Measurements from ENCODE around the gene COL13A1.

Gene COL13A1

GRCh38 chr10:69768386-69768785 is 33.3 kb upstream of the COL13A1 start:
- Histone ChIP-seq H3K9me3 (ENCODE audit: insufficient read depth, low read depth, low read length) (no peaks in the 10 kb centered on the region), H3K36me3 (ENCODE audit: insufficient read depth, low read depth, low read length) (no peaks in the 10 kb centered on the region), H3K27ac (ENCODE audit: low read length) (no peak overlapping the region), H3K9ac (ENCODE audit: low read depth, low read length) (no peak overlapping the region), H3K4me1 (ENCODE audit: insufficient read depth, low read length) (0 out of 2 replicates have a peak, but pooled peaks cover 4% of the 10 kb centered on the region), H3K27me3 (ENCODE audit: insufficient read depth, low read length) (no peaks in the 10 kb centered on the region), H3K4me3 (ENCODE audit: low read length) (no peak overlapping the region)

- Histone ChIP-seq H3K36me3 (ENCODE audit: insufficient read depth, low read depth, low read length) (no peaks in the 10 kb centered on the region), H3K4me3 (ENCODE audit: low read length) (no peak overlapping the region), H3K27ac (ENCODE audit: low read length) (no peak overlapping the region), H3K9ac (ENCODE audit: low read depth, low read length) (no peak overlapping the region), H3K27me3 (ENCODE audit: insufficient read depth, low read length) (no peaks in the 10 kb centered on the region), H3K4me1 (ENCODE audit: insufficient read depth, low read length) (0 out of 2 replicates have a peak, but pooled peaks cover 4% of the 10 kb centered on the region), H3K9me3 (ENCODE audit: insufficient read depth, low read depth, low read length) (no peaks in the 10 kb centered on the region)
These were observed 32.2 kb upstream of the COL13A1 start for GRCh38 chr10:69769395-69769992.

- Histone ChIP-seq H3K36me3 (ENCODE audit: insufficient read depth, low read depth, low read length) (no peaks in the 10 kb centered on the region), H3K4me3 (ENCODE audit: low read length) (no peak overlapping the region), H3K4me1 (ENCODE audit: insufficient read depth, low read length) (0 out of 2 replicates have a peak, but pooled peaks cover 4% of the 10 kb centered on the region), H3K27ac (ENCODE audit: low read length) (no peak overlapping the region), H3K9ac (ENCODE audit: low read depth, low read length) (no peak overlapping the region), H3K9me3 (ENCODE audit: insufficient read depth, low read depth, low read length) (no peaks in the 10 kb centered on the region), H3K27me3 (ENCODE audit: insufficient read depth, low read length) (no peaks in the 10 kb centered on the region)
These were observed 28.6 kb upstream of the COL13A1 start for GRCh38 chr10:69772933-69773704.

- Histone ChIP-seq H3K4me1 (ENCODE audit: insufficient read depth, low read length) (0 out of 2 replicates have a peak, but pooled peaks cover 3% of the 10 kb centered on the region), H3K9ac (ENCODE audit: low read depth, low read length) (no peak overlapping the region), H3K9me3 (ENCODE audit: insufficient read depth, low read depth, low read length) (no peaks in the 10 kb centered on the region), H3K27me3 (ENCODE audit: insufficient read depth, low read length) (no peaks in the 10 kb centered on the region), H3K36me3 (ENCODE audit: insufficient read depth, low read depth, low read length) (no peaks in the 10 kb centered on the region), H3K4me3 (ENCODE audit: low read length) (no peak overlapping the region), H3K27ac (ENCODE audit: low read length) (no peak overlapping the region)
These were observed 27.1 kb upstream of the COL13A1 start for GRCh38 chr10:69774596-69774995.

- H3K4me3 ChIP-seq (ENCODE audit: low read length): no peak overlapping the region
- no peaks in the 10 kb centered on the region for H3K36me3 ChIP-seq (ENCODE audit: insufficient read depth, low read depth, low read length)
- no peaks in the 10 kb centered on the region for H3K4me1 ChIP-seq (ENCODE audit: insufficient read depth, low read length)
- H3K27me3 ChIP-seq (ENCODE audit: insufficient read depth, low read length): peaks cover 25% of the 10 kb centered on the region
- H3K9ac ChIP-seq (ENCODE audit: low read depth, low read length): no peak overlapping the region
- H3K9me3 ChIP-seq (ENCODE audit: insufficient read depth, low read depth, low read length): no peaks in the 10 kb centered on the region
- no peak overlapping the region for H3K27ac ChIP-seq (ENCODE audit: low read length)
These were observed 21.6 kb upstream of the COL13A1 start for GRCh38 chr10:69780077-69780476.

- Histone ChIP-seq H3K36me3 (ENCODE audit: insufficient read depth, low read depth, low read length) (no peaks in the 10 kb centered on the region), H3K27me3 (ENCODE audit: insufficient read depth, low read length) (peaks cover 25% of the 10 kb centered on the region), H3K4me3 (ENCODE audit: low read length) (no peak overlapping the region), H3K4me1 (ENCODE audit: insufficient read depth, low read length) (no peaks in the 10 kb centered on the region), H3K27ac (ENCODE audit: low read length) (no peak overlapping the region), H3K9ac (ENCODE audit: low read depth, low read length) (no peak overlapping the region), H3K9me3 (ENCODE audit: insufficient read depth, low read depth, low read length) (no peaks in the 10 kb centered on the region)
These were observed 20.1 kb upstream of the COL13A1 start for GRCh38 chr10:69781576-69781975.

GRCh38 chr10:69783515-69783914 is 18.2 kb upstream of the COL13A1 start:
- H3K9me3 ChIP-seq (ENCODE audit: insufficient read depth, low read depth, low read length): no peaks in the 10 kb centered on the region
- no peaks in the 10 kb centered on the region for H3K36me3 ChIP-seq (ENCODE audit: insufficient read depth, low read depth, low read length)
- no peak overlapping the region for H3K27ac ChIP-seq (ENCODE audit: low read length)
- H3K27me3 ChIP-seq (ENCODE audit: insufficient read depth, low read length): peaks cover 25% of the 10 kb centered on the region
- H3K4me3 ChIP-seq (ENCODE audit: low read length): no peak overlapping the region
- H3K9ac ChIP-seq (ENCODE audit: low read depth, low read length): no peak overlapping the region
- no peaks in the 10 kb centered on the region for H3K4me1 ChIP-seq (ENCODE audit: insufficient read depth, low read length)

GRCh38 chr10:69786791-69787190 is 14.9 kb upstream of the COL13A1 start:
- Histone ChIP-seq H3K36me3 (ENCODE audit: insufficient read depth, low read depth, low read length) (no peaks in the 10 kb centered on the region), H3K9me3 (ENCODE audit: insufficient read depth, low read depth, low read length) (no peaks in the 10 kb centered on the region), H3K4me3 (ENCODE audit: low read length) (no peak overlapping the region), H3K27ac (ENCODE audit: low read length) (no peak overlapping the region), H3K4me1 (ENCODE audit: insufficient read depth, low read length) (no peaks in the 10 kb centered on the region), H3K9ac (ENCODE audit: low read depth, low read length) (no peak overlapping the region), H3K27me3 (ENCODE audit: insufficient read depth, low read length) (peaks cover 10% of the 10 kb centered on the region)

GRCh38 chr10:69787681-69788080 is 14.0 kb upstream of the COL13A1 start:
- Histone ChIP-seq H3K4me3 (ENCODE audit: low read length) (no peak overlapping the region), H3K4me1 (ENCODE audit: insufficient read depth, low read length) (no peaks in the 10 kb centered on the region), H3K9ac (ENCODE audit: low read depth, low read length) (no peak overlapping the region), H3K9me3 (ENCODE audit: insufficient read depth, low read depth, low read length) (no peaks in the 10 kb centered on the region), H3K36me3 (ENCODE audit: insufficient read depth, low read depth, low read length) (no peaks in the 10 kb centered on the region), H3K27me3 (ENCODE audit: insufficient read depth, low read length) (peaks cover 1% of the 10 kb centered on the region), H3K27ac (ENCODE audit: low read length) (no peak overlapping the region)

- Histone ChIP-seq H3K4me1 (ENCODE audit: insufficient read depth, low read length) (no peaks in the 10 kb centered on the region), H3K9ac (ENCODE audit: low read depth, low read length) (no peak overlapping the region), H3K36me3 (ENCODE audit: insufficient read depth, low read depth, low read length) (no peaks in the 10 kb centered on the region), H3K27me3 (ENCODE audit: insufficient read depth, low read length) (no peaks in the 10 kb centered on the region; the same call in 1 of the 2 replicates), H3K9me3 (ENCODE audit: insufficient read depth, low read depth, low read length) (no peaks in the 10 kb centered on the region), H3K4me3 (ENCODE audit: low read length) (no peak overlapping the region), H3K27ac (ENCODE audit: low read length) (no peak overlapping the region)
These were observed 12.5 kb upstream of the COL13A1 start for GRCh38 chr10:69789164-69789576.

GRCh38 chr10:69791812-69792211 is 9.9 kb upstream of the COL13A1 start:
- no peaks in the 10 kb centered on the region for H3K36me3 ChIP-seq (ENCODE audit: insufficient read depth, low read depth, low read length)
- H3K27me3 ChIP-seq (ENCODE audit: insufficient read depth, low read length): peaks cover 3% of the 10 kb centered on the region; the same call in 1 of the 2 replicates
- no peak overlapping the region for H3K9ac ChIP-seq (ENCODE audit: low read depth, low read length)
- H3K9me3 ChIP-seq (ENCODE audit: insufficient read depth, low read depth, low read length): peaks cover 13% of the 10 kb centered on the region
- no peaks in the 10 kb centered on the region for H3K4me1 ChIP-seq (ENCODE audit: insufficient read depth, low read length)
- no peak overlapping the region for H3K4me3 ChIP-seq (ENCODE audit: low read length)
- H3K27ac ChIP-seq (ENCODE audit: low read length): no peak overlapping the region

GRCh38 chr10:69792341-69792740 is 9.4 kb upstream of the COL13A1 start:
- no peak overlapping the region for H3K27ac ChIP-seq (ENCODE audit: low read length)
- H3K9me3 ChIP-seq (ENCODE audit: insufficient read depth, low read depth, low read length): peaks cover 13% of the 10 kb centered on the region
- no peak overlapping the region for H3K4me3 ChIP-seq (ENCODE audit: low read length)
- no peaks in the 10 kb centered on the region for H3K4me1 ChIP-seq (ENCODE audit: insufficient read depth, low read length)
- H3K36me3 ChIP-seq (ENCODE audit: insufficient read depth, low read depth, low read length): no peaks in the 10 kb centered on the region
- H3K27me3 ChIP-seq (ENCODE audit: insufficient read depth, low read length): peaks cover 5% of the 10 kb centered on the region; the same call in 1 of the 2 replicates
- H3K9ac ChIP-seq (ENCODE audit: low read depth, low read length): no peak overlapping the region
